Dedifferentiated amniotic fluid mesenchymal stem cell (primary cell): Measurements from ENCODE around the gene RBMS3.
"Not testable (repeated sequence)": the region's sequence is repeated elsewhere in the genome, so short reads cannot be mapped to it uniquely, and the experiment has no call there.

ENCODE experiments used
- DNase-seq: peaks from one replicate; pipeline ENCODE4 v3.0.0-alpha.2; 2016; ENCODE audit errors: extremely low spot score

The RBMS3 gene

DNA sequence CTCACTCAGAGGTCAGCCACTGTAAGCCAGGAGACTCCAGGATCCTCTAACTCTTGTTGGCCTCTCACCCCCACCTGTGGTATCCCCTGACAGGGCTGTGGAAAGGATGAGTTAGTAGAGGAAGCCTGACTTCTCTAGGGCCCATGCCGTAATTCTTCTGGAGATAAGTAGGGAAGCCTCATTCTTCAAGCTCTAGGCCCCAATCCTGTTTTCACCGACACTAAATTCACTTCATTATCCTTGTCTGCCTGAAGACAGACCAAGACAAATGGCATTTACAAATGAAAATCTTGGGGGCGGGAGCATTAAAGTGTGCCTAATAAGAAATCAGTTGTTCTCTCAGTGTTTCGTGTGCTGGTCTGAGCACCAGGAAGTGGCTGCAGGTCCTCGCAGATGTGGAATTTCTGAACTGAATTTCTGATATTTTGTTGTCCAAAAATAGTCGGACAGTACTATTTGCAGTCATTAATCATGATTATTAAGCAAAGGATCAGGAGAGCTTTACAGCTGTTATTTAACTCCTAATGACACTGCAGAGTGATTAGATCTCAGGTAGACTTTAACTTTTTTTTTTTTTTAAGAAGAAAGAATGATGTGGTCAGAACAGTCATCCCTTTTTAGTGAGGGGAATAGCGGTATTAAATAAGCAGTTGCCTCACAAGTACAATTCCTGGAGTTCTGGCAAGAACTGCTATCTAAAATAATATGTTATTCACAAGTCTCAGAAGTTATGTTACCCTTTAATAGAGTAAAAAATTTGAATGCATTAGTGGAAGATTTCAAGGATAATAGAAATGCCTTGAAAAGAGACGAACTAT lies 58.4 kb downstream of the RBMS3 start:
- DNase-seq = no peak

DNA sequence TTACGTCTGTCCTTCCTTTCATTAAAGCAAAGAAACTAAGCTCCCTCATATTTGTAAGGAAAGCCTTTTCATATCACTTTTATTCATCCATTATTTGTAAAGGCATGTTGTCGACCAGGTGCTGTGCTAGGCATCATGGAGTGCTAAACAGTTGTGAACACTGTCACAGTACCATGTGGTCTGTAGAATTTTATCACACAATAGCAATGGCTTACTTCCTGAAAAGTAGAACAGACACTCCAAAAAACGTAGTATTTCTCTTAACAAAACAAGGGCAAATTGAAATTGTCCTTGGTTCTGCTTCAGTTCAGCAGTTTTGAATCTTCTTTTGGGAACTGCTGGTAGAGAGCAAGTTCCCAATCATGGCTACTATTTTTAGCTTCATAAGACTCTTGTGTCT lies 63.3 kb downstream of the RBMS3 start:
- no peak for DNase-seq

DNA sequence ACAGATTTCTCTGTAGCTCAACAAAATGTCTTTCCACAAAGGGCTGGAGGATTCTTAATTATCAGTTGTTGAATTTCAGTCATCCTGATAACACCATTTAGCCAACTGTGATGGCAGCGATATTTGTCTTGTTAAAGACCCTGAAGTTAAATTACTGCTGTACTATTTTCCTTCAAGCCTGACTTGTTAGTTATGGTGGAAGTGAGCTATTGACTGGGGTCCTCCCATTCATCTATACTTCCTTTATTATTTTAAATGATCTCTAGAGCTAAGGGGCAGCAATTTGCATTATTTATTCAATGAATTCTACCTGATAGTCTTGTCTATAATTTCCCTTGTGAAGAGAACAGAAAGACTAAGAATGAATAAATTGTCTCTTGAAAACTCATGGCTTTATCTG lies 64.1 kb downstream of the RBMS3 start:
- DNase-seq = no peak

DNA sequence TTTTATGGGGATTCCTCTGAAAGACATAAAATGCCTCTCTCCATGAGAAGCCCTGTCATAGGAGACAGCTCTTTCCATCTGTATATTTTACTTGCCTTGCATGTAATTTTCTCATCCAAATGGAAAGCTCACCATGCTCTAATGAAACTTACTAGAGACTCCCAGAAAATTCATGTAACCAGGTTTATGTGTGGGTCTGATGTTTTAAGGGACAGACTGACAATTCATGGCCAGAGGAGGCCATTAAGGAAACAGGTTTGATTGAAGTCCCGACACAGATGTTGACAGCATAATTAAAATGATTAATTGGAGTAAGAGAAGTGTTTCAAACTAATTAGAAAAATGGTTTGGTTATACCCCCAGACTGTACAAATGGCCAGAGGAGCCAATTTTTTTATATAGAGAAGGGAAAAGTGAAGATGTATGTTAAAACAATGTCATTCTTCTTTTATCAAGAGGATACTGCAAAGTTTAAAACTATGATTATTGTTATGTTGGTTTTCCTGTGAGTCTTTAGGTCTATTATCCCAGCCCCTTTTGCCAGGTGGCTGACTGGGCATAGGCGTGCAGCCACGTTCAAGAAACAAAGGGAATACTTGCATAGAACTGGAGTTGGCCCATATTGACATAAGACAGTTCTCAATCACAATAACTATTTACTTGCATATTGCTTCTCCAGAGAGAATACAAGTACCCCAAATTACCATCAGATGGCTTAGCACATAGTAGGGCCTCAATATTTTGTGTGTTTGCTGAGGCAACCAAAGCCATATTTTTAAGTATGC lies 64.8 kb downstream of the RBMS3 start:
- DNase-seq = no peak

DNA sequence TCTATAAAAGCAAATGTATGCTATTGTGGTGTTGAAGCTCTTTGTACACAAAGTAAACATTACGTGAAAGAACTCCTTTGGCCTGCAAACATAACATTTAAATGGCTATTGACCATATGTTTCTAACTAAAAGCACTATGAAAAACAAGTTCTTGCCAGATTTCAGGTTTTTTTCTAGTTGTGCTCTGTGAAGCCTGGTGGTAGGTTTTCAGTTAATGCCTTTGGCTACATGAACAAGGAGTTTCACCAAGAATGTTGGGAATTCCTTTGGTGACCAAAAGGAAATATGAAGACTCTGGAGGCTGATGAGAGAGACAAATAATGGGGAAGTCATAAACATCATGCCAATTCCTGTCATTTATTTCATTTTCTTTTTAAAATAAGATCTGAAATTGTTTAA lies 66.0 kb downstream of the RBMS3 start:
- peak; percentile 90 for DNase-seq

DNA sequence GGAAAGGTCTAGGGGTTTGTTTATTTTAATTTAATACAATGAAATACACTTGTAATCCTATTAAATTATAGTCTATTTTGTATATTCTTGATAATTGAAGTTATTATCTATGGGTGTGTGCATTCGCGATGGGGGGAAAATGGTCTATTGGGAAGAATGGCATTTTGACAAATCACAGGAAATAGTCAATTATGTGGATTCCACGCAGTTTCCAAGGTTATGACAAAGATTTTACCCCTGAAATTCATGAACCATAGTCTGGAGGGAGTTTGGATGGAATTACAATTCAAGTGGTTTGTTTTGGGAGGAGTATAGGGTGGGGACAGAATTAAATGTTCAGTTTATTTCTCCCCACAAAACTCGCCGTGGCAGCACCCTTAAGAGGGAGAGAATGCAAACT lies 66.5 kb downstream of the RBMS3 start:
- no peak for DNase-seq

DNA sequence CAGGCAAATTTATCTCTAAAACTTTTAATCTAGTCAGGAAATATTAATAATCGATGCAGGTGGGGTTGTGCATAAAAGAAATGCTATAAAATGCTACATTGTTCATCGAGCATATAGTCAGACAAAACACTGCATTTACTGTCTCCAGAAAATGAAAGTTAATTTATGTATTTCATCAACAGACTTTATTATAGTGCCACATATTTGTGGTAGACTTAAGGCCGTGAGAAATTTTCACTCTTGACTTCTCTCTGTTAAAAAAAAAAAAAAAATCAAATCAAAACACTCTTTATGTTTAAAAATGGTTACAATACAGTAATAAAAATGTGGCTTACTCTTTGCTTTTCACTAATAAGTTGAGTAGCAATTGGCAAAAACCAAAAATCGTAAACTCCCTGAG lies 67.4 kb downstream of the RBMS3 start:
- no peak for DNase-seq

DNA sequence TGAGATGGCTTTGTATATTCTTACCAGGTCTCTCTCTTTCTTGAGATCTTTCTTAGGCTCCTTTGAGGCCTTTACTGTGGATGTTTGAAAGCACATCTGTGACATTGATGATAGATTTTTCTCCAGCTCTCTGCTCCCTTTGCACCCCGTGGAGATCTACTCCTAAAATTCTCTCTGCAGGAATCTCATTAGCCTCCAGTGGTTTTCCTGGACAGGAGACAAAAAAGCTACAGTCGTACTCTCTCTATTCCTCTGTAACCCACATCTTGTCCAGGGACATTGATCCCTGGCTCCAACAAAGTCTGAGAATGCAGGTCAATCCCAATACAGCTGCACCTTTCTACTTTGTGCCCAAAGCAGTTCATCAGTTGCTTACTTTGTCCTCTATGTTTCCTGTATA lies 68.2 kb downstream of the RBMS3 start:
- no peak for DNase-seq

DNA sequence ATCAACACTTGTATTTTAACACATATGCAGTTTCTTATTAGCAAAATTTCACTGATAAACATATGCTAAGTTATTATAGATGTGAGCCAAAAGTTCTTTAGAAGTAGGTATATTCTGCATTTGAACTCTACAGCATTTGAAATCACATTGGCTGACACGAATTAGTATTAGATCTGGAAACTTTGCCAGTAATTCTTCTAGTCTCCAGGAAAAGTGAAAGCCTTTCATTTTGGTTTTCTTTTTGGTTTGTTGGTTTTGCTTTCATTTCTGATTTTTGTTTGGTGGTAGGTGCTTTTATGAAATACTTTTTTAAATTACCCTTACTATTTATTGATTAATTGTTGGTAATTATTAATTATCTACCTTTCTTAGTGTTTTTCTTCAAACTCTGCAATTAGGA lies 72.9 kb downstream of the RBMS3 start:
- DNase-seq = no peak

DNA sequence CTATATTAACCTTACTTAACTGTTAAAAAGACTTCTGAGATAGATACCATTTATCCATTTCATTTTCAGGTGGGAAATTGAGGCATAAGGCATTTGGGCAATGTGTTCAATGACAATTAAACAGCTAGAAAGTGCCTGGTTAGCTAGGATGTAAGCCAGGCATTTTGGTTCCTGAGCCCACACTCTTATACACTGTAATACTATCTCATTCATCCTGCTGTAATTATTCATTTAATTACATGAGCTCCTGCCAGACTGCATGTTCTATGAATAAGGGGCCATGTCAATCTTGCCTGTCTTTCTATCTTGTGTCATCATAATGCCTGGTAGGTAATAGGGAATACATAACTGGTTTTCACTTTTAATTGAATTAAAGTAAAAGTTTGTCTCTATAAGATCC lies 74.0 kb downstream of the RBMS3 start:
- no peak for DNase-seq

DNA sequence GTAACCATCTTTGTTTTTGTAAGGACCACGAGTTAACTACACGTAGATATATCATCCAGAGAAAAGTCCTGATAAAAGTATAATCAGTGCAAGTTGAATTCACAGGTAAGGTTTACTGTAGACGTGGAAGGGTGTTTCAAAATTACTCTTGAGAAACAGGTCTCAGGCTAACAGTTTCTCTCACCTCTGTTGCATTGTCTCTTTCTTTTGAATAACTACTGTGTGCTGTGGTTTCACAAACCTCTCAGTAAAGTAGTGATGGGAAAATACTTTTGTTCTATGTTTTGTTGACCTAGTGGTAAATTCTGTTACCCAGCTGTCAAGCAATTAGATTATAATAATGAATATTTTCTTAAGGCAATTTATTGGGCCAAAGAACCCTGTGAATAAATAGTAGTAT lies 75.2 kb downstream of the RBMS3 start:
- DNase-seq = no peak

DNA sequence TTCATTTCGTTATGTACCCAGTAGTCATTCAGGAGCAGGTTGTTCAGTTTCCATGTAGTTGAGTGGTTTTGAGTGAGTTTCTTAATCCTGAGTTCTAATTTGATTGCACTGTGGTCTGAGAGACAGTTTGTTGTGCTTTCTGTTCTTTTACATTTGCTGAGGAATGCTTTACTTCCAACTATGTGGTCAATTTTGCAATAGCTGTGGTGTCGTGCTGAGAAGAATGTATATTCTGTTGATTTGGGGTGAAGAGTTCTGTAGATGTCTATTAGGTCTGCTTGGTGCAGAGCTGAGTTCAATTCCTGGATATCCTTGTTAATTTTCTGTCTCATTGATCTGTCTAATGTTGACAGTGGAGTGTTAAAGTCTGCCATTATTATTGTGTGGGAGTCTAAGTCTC lies 79.4 kb downstream of the RBMS3 start:
- not testable (repeated sequence) for DNase-seq

DNA sequence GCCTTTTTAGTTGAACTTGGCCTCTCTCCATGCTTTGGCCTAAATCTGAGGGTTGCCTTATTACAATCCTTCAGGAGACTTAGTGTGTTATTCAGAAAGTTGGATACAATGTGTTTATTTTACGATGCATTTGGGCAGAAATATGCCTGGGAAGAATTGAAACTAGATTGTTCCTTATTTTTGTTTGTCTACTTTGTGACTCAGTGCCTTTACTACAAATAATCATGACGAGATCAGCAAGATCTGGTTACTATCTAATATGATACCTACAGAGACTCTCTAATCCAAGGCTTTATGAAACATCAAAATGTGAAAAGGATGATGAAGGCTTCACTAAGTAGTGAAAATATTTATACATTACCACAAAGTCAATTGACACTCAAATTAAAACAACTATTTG lies 82.2 kb downstream of the RBMS3 start:
- DNase-seq = no peak

DNA sequence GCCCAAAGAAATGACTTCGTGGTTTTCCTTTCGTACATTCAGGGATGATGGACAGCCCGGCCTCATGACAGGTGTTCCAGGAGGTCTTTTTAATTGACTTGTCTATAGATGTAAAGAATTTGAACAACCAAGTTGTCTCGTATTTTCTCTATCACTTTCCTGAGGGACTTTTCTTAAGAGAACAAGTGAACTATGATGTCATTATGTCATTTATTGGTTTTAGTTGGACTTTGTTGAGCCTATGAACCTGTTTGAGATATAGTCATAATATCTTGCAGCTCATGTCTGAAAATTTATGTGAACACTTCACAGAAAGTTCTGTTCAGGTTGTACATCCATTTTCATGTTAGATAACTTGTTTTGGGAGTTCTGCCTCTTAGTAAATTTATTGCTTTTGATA lies 89.2 kb downstream of the RBMS3 start:
- DNase-seq = no peak

DNA sequence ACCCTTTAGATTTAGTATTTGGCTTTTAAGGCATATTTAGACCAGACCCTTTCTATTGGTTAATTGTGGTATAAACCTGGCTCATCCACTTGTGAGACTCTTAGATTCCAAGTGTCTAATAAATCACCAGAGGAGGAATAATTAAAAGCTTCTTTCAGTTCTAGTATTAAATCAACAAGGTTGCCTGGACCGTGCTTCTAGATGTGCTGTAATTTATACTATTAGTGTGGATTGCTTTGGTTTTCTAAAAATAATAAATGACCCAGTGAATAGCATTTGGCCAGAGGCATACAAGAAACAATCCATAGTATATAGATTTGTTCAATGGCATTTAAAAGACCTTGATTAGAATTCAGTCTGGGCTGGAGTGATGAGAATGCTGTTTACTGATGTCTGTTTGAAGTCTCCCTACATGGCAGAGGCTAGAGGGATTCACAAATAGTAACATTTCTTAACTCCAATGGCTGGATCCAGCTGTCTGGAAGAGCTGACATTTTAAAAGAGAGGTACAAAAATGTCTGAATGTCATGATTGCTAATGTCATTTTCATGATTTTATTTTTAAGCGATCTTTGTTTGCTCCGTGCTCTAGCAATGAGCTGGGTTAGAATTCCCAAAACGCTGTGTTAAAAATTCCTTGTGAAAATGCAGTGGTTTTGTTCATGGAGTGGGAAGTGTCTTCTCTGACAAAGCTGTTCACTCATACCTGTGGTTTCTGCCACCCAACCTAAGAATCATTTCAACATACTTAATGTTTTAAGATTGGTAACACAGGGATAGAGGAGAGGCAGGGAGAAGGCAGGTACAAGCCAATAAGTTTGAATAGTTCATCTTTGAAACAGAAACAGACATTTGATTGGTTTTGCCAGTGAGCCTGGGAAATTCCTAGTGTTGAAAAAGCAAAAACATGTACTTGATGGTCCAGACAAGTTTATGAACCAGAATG lies 89.9 kb downstream of the RBMS3 start:
- no peak for DNase-seq

DNA sequence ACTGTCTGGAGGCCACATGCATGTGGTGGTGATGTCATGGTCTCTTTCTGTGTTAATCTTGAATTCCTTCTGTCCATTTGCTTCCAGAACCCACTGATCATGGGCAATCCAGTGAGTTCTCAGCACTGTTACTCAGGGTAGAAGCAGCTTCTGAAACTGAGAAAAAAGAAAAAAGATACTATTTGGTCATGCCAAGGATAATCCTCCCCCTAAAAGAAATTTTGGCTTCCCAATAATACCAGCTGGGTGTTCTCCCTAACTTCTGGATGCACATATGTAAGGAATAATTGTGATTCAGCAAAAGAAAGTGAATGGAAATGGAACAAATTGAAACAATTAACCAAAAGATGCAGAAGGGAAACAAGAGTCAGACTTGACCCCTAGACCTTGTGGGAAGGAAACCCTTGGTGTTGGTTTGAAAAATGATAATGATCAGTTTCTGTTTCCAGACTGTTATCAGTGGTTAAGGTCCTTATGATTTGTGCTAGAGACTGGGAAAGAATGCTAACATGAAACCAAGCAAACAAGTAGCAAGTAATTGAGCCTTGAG lies 92.3 kb downstream of the RBMS3 start:
- DNase-seq = peak; percentile 40

DNA sequence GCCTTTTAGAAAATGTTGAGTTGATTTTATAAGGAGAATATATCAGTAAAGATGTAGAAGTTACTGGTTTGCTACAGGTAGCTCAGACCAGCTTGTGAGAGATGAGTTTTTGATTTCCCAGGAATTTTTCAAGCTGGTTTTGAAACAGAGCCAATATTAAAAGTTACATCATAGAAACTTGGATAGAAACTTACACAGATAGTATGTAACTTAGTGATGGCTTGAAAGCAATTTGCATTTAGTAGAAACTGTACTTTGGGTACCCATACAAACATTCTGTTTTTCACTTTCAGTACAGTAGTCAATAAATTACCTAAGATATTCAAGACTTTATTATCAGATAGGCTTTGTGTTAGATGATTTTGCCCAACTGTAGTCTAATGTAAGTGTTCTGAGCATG lies 93.4 kb downstream of the RBMS3 start:
- no peak for DNase-seq

DNA sequence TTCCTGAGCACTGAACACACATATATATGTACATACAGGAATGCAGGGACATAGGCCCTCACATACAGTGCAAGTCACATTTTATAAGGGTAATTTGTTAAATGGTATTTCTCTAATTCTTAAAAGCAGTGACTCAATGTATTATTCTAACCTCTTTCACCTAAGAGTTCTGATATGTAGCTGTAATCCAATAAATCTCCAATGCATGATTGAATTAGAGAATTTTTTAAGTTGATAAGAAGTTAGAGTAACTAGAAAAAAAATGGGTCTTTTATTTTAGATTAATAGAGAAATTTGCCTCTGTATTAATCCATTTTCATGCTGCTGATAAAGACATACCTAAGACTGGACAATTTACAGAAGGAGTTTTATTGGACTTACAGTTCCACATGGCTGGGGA lies 98.2 kb downstream of the RBMS3 start:
- no peak for DNase-seq

DNA sequence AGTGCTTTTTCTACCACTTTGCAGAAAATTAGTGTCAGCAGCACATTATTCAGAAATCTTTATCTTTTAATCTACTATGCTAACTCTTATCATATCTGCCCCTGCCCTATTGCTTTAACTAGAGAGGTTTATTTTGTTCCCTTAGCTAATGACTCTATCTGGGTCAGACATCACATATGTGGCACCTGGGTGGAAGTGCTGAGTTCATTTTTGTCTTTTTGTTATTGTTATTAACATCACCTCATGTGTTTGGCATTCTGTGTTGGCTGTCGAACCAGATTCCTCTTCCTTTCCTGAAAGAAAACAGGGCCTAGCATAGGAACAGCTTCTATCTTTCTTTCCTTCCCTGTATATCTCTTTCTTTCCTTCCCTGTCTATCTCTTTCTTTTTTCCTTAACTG lies 100.7 kb downstream of the RBMS3 start:
- no peak for DNase-seq

DNA sequence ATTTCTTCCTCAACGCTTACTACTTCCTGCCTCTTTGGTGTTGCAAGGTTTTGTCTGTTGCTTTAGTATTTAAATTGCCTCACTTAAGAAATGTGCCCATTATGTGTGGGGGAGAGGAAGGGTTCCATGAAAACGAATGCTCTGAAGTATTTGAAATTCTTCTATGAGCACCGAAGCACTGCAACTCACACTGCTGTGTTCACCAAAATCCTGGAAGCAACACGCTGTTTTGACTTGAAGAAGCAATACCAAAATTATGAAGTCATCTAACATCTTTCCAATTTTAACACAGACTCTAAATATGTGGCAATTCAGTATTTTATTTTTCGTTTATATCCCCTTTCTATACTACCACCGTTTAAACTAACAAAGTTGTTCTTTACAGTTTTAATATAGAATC lies 101.5 kb downstream of the RBMS3 start:
- DNase-seq = no peak

DNA sequence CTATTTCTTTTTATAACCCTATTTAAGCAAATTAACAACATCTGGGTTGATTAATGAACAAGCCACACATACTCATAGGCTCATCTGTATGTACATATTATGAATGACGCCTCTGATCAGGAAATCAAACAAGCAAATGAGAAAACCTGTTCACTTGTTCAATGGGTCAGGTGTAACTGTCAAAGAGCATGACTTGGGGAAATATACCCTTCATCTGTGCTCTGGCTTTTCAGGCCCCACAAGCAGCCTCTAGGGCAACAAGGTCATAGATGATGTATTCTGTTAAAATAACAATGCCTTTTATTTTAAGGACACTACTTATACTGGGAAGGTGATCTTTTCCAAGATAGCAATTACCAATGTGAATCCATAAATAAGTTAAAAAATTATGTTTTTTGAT lies 102.0 kb downstream of the RBMS3 start:
- no peak for DNase-seq

DNA sequence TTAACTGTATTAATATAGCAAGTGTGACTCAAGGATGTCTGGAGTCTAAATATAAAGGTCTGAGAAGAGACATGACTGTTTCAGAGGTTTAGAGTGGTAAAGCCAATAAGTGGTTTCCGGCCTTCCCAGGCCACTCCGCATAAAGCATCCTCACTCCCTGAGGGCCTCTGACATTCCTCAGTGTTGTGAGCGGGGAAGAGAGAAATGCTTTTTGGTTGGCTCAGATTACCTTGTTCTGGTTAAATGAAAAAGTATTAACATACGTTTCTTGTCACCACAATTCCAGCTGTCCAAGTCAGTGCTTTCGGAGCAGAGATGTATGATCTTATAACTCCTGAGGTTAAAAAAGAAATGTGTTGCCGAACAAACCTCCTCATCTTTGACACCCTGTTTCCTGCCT lies 103.8 kb downstream of the RBMS3 start:
- peak; percentile 89 for DNase-seq
